Stimulated activated naive CD4-positive, alpha-beta T cell treated with Interleukin-2 at 50 U/mL for 16 hours (primary cell): ENCODE data around the gene JPT2.

ENCODE experiments used
- DNase-seq: peaks from one replicate; lab custom pipeline; 2025; lab: John Stamatoyannopoulos, UW

Gene JPT2

GRCh38 chr16:1674751-1675664 lies 3.1 kb upstream of the JPT2 start:
- no peak for DNase-seq

DNA sequence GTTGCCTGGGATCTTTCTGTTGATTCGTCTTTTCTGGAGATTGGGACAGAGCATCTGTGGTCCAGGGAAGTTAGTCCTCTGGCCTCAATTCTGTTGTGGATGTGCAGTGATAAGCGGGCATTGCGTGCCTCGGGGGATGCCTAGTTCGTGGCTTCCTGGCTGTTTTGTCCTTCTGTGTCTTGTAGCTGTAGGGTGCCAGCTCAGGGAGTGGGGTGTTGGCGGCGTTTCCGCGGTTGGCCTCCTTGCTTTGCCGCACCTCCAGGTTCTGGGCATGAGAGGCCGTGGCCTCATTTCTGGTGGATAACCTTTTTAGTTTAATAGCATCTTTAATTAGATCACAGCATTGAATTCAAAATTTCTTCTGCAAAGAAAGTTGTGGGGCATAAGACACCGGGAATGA lies 1.4 kb upstream of the JPT2 start:
- no peak for DNase-seq

DNA sequence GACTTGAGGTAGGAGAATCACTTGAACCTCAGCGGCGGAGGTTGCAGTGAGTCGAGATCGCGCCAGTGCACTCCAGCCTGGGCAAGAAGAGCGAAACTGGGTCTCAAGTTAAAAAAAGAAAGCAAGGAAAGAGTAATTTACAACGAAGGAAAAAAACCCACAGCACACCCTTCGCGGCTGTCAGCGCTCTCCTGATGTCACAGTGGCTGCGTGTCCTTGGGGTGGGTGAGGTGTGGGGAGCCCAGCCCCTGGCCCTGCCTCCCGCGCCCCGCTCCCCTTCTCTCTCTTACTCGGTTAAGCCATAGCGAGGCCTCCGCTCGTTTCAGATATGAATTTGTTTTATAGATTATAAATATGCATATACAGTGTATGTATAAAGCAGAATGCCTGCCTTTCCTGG lies 740 bp upstream of the JPT2 start:
- no peak for DNase-seq

DNA sequence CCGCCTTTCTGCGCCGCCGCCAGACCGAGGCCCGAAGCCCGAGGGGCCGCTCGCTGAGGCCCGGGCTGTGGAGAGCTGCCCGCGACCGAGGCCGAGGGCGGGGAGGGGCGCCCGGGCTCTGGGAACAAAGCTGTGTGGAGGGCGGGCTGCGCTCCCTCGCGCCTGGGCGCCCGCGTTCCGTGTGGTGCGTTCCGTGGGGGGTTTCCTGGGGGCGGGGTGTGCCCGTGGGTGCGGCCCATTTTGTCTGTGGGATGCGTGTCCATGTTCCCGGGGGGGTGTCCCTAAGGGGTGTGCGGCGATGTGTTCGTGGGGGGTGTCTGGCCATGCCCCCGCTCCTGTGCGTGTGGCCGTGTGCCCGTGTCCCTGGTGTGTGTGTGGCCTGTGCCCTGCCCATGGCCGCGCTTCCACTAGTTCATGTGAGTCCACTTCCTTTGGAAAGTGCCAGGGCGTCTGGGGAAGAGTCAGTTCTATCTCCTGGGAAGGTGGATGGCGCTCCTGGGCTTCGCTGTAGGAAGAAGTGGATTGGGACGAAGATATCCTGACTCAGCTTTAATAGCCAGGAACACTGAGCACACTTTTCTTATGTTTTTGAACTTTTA lies 520 bp downstream of the JPT2 start:
- peak; percentile 47 for DNase-seq

DNA sequence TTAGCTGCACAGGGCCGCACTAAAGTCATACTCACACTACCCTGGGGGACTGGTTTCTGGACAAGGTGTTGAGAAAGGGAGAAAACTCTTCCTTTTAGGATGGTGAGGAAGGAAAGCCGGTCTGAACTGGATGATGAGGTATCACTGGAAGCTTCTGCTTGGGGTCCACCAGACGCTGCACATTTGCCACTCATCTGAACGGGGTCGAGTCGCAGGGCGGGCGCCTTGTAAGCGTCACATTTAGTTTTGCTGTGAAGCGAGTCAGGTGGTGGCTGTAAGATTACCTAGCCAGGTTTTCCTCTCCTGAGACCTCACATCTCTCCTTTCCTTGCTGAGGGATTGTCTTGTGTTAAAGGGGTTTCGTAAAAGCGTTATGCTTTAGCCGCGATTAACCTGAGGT lies 2.3 kb downstream of the JPT2 start:
- DNase-seq = no peak

- DNase-seq = no peak
These were observed 3.0 kb downstream of the JPT2 start for GRCh38 chr16:1681032-1681431.

DNA sequence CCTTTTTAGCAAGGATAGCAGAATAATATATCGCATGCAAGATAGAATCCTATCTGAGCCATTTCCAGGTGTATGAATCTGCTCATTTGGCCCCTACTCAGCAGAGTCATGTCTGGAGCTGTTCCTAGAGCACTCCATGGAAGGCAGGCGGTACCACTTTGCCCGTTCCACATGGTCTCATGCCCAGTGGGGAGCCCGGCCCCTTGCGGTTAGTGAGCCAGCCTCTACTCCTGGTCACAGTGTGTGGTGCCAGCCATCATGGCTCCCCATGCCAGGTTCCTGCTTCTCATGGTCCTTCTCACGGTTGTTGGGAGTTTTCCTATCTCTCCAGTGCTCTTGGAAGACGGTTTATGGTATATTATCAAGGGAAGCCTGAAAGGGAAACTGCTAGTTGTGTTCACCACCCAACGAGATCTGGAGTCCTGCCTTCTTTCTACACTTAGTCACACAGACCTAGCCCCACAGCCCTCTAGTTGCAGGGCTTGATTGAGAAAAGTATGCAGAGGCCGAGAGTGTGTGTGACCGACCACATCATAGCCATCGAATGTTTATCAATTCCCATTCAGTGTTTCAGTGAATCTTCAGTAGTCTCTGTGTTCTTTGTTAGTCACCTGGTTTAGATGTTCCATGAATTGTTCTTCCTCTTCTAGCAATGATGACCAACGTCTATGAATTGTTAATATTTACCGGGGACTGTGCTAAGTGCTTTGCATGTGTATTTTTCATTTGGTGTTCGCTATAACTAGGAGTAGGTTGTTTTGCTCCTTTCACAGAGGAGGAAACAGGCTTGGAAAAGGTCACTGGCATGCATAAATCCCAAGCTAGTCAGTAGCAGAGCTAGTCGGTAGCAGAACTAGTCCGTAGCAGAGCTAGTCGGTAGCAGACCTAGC lies 9.6 kb downstream of the JPT2 start:
- DNase-seq = no peak

DNA sequence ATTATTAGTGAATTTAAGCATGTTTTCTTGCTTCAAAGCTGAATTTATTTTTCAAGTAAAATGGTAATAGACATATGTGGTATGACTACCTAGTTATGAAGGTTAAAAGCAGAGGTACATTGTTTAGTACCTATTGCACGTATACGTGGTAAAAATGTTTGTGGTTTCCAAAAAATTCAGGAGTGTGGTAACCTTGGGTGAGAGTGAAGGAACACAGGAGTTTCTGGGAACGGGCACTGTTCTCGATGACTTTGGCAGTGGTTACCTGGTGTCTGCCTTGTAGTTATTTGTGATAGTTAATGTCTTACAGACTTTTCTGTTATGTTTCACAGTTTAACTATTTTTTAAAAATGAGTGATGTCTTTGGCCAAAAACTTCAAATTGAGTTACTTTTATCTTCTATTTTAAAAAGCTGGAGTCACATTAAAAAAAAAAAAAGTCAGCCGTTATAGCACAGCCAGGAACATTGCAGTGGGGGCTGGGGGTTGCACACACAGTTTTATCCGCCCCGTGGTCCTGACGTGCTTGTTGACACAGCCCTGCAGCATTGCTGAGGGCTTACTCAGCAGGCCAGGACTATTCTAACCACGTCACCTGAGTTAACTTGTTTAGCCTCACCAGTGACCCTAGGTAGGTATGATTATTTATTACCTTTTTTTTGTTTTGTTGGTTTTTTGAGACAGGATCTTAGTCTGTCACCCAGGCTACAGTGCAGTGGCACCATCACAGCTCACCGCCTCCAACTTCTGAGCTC lies 10.9 kb downstream of the JPT2 start:
- DNase-seq = no peak

DNA sequence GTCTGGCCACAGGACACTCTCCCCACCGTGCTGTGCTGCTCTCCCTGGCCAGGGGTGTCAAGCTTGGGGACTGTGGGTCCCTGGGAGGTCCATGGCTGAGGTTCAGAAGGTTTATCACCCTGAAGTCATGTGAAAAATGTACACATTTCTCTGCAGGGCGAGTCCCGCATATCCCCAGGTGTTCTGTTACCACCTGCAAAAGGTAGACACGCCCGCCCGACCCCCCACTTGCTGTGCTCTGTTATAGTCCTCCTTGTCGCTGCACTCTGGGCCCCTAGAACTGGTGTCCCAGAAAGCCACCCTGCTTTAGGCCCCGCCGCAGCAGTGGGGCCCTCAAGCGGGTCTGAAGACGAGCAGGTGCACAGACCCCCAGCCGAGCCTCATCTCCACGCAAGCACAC lies 11.8 kb downstream of the JPT2 start:
- no peak for DNase-seq

DNA sequence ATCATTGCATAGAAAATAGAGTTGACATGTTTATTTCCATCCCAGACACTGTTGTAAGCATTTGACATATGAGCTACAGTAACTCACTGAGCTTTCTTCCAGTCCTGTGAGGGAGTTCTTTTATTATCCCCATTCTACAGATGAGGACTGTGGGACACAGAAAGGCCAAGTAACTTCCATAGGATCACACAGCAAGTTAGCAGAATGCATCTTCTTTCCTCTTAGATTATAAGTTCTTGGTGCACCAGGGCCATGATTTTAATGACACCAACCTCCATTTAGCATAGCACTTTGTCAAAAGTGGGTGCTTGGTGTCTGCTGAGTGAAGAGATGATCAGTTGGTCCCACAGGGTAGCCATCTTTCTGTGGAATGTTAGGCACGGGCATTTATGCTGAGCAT lies 12.7 kb downstream of the JPT2 start:
- DNase-seq = no peak

DNA sequence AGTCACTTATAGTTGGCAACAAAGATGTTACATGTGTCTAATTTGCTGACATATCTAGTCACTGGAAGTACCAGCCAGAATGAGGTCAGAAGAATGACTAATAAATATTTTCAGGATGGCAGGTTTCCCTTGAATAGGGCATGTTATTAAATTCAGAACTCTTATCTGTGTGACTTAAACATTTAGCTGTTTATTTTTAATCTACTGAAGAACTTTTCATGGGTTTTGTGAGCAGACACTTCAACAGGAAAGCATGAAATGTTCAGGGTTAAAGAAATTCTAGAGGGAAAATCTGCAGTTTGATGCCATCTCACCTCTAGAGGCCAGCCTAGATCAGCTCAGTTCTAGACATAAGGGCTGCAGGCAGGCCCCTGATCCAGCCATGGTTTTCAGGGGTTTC lies 13.2 kb downstream of the JPT2 start:
- DNase-seq = no peak

GRCh38 chr16:1691956-1692355 lies 13.9 kb downstream of the JPT2 start:
- DNase-seq = no peak

DNA sequence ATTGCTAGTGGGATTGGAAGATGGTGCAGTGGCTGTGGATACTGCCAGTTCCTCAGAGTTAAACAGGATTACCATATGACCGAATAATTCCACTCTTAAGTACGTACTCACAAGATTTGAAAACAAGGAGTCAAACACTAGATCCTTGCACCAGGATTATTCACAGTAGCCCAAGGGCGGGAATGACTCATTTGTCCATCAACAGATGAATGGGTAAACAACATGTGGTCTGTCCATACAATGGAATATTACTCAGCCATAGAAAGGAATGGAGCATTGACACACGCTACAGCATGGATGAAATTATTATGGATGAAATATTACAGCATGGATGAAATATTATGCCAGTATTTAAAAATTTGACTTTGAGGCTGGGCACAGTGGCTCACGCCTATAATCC lies 18.8 kb downstream of the JPT2 start:
- no peak for DNase-seq

DNA sequence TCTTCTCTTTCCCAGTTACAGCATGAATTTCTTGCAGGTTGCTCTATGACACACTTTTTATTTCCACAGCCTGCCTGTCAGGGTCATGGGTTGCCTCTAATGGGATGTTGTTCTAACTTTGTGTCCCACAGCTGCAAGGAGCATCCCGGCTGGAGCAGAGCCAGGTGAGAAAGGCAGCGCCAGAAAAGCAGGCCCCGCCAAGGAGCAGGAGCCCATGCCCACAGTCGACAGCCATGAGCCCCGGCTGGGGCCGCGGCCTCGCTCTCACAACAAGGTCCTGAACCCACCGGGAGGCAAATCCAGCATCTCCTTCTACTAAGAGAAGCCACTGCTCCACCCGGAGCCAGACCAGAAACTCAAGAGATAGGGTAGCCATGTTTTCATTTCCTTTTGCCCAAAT lies 20.6 kb downstream of the JPT2 start:
- no peak for DNase-seq

- no peak for DNase-seq
These were observed 22.2 kb downstream of the JPT2 start for GRCh38 chr16:1700246-1700645.

DNA sequence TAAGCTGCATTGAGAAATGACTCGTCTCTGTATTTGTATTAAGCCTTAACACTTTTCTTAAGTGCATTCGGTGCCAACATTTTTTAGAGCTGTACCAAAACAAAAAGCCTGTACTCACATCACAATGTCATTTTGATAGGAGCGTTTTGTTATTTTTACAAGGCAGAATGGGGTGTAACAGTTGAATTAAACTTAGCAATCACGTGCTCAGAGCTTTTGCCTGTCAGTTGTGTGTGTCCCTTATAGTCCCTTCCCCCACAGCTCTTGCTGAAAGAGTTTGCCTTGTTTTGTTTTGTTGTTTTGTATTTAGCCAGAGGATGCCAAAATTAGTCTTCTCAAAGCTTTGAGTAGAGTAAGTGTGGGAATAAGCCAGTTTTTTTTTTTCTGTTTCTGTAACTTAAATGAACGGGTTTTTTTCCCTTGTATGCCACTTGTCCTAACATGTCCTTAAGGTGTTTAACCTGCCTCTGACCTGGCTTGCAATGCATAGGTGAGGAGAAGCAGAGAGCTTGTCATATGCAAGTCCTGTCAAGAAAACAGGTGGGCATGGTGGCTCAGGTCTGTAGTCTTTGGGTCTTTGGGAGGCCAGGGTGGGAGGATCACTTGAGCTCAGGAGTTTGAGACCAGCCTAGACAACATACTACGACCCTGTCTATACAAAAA lies 23.3 kb downstream of the JPT2 start:
- DNase-seq = no peak

- peak; percentile 27 for DNase-seq
These were observed 27.2 kb downstream of the JPT2 start for GRCh38 chr16:1705324-1705687.

GRCh38 chr16:1705688-1706385 lies 27.8 kb downstream of the JPT2 start, which contains the start of gene MAPK8IP3:
TSS of gene MAPK8IP3 (plus strand) at chr16:1706195. CDS start at chr16:1706340, 145 bp downstream.
- DNase-seq = peak; percentile 84

DNA sequence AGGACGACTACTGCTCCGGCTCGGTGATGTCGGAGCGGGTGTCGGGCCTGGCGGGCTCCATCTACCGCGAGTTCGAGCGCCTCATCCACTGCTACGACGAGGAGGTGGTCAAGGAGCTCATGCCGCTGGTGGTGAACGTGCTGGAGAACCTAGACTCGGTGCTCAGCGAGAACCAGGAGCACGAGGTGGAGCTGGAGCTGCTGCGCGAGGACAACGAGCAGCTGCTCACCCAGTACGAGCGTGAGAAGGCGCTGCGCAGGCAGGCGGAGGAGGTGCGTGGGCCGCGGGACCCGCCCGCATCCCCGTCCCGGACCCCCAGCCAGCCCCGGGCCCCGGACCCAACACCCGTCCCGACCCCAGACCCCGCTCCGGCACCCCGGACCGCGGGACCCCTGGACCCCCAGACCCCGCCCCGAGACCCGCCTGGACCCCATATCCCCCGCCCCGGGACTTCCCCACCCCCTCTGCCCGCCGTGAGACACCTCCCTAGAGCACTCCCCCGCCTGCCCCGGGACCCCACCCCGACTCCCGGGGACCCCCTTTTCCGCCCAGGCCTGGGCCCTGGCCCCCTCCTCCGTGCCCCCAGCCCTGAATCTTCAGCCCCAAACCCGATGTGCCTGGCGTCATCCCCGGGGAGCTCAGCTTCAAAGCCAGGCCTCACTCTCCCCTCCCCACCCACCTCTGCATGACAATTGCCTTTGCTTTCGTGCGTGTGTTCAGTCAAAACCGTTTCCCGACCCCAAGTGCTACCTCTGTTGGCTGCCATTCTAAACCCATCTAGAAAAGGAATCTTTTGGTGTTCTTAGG lies 28.5 kb downstream of the JPT2 start:
- peak; percentile 54 for DNase-seq
